Measurements from ENCODE around the gene TMEM98.
"Not testable (repeated sequence)": the region's sequence is repeated elsewhere in the genome, so short reads cannot be mapped to it uniquely, and the experiment has no call there.

The TMEM98 gene

GRCh38 chr17:32927724-32928585 lies at the start of gene TMEM98:
TMEM98 (plus strand) TSS chr17:32928153; CDS start chr17:32931529, 3,376 bp downstream.
- peak in 45 of 56 donors; percentile 2 to 80 (median 50) for DNase-seq

DNA sequence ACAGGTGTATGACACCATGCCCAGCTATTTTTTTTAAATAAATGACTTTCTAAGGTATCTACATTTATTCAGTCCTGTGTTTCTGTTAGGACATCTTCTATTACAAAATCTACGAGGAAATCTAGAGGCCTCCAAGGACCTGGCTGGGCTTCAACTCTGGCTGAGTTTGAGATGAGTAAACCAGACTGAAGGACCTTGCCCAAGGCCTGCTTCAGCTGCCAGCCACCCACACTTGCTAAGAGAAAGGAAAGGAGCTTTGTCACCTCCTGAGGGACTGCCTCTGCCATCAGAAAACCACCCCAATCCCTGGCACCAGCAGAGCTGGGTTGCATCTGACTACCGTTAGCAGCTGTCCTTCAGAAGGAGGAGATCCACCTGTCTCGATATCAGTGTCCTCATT lies 49.7 kb upstream of the TMEM98 start:
- DNase-seq: no peak

DNA sequence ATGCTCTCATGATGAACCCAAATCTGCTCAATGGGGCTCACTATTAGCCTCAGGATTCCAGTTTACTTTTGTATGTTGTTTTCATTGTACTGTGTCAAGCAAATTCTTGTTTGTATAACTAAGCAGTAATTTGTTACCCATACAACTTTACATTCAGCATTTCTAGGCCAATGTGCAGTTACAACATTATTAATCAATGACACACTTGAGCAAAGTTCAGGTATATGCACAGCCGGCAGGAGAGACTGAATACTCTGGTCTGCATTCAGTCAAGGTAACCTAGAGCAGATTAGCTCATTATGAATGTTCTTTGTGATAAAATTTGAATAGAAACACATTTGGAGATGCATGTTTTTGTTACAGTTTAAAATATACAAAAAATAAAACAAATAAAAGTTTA lies 48.8 kb upstream of the TMEM98 start:
- DNase-seq: no peak

DNA sequence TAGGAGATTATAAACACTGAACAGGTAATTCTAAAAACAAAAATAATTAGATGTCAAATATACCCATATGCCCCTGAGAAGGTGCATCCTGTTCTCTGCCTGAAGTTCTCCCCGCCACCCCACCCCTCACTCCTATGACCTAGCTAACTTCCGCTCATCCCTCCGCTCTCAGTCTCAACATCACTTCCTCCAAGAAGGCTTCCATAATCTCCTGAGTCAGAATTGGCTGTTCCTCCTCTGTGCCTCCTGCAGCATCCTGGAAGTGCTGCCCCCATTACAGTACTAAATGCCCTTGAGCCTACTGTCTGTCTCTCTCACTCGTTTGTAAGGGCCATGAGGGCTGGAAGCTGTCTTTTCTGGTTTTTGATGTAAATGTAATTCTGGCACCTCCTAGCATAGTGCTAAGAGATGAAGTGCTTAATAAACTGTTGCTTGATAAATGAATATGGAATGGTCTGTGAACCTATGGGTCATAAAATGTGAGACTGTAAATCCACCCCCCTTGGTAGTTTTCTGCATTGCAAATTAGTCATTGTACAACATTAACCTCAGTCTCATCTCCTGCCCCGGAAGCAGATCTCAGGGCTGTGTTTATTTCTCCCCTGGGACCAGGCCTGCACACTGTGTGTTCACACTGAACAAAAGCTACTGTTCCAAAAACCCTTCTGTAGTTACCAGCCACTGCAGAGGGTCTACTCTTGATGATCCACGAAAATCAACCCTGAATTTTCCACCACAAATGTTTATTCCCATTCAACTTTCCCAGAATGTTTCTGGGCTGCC lies 47.1 kb upstream of the TMEM98 start:
- DNase-seq: no peak

- no peak for DNase-seq
Measured at GRCh38 chr17:32882029-32882428, 45.9 kb upstream of the TMEM98 start.

DNA sequence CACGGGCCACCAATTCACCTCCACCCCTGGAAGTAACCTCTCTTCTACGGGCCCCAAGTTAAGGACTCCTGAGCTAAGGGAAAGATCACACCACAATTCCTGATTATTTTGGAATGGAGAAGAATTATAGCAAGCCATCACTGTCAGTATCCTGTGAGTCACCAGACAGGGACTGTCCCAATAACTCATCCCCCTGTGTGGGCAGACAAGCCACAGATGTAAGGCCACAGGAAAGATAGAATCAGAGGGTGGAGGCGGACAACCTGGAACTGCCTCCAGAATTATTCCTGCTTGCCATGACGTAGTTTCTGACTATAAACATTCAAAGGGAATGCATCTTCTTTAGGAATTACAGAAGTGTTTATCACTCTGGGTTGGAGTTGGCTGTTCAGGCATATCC lies 45.2 kb upstream of the TMEM98 start:
- no peak for DNase-seq

DNA sequence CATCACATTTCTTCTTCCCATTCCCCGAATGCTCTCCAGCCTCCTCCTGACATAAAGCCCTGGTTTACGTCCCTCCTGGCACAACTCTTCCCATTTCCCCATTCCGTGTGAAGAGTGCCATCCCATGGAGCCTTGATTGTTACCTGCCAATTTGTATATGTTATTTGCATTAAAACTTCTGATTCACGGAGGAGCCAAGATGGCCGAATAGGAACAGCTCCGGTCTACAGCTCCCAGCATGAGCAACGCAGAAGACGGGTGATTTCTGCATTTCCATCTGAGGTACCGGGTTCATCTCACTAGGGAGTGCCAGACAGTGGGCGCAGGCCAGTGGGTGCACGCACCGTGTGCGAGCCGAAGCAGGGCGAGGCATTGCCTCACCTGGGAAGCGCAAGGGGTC lies 41.0 kb upstream of the TMEM98 start:
- not testable (repeated sequence) for DNase-seq

DNA sequence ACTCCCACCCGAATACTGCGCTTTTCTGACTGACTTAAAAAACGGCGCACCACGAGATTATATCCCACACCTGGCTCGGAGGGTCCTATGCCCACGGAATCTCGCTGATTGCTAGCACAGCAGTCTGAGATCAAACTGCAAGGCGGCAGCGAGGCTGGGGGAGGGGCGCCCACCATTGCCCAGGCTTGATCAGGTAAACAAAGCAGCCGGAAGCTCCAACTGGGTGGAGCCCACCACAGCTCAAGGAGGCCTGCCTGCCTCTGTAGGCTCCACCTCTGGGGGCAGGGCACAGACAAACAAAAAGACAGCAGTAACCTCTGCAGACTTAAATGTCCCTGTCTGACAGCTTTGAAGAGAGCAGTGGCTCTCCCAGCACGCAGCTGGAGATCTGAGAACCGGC lies 40.5 kb upstream of the TMEM98 start:
- DNase-seq: not testable (repeated sequence)

DNA sequence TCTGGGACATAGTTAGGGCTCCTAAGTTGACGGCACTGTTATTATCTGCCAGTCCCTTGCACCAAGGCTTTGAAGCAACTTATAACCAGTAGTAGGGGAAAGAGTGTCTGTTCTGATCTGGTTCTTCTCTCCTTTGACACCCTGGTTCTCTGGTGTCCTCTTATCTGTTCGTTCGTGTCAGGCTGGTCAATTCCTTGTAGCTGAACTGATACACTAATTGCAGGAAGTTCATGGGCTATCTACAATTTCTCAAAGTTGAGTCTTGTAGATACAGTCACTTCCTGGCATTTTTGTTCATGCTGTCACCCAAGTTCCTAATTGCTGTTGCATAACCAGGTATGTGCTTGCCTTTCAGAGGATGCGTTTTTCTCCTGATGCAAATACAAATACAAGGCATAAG lies 33.7 kb upstream of the TMEM98 start:
- DNase-seq: no peak

GRCh38 chr17:32896647-32897258 lies 31.2 kb upstream of the TMEM98 start:
- DNase-seq: no peak

DNA sequence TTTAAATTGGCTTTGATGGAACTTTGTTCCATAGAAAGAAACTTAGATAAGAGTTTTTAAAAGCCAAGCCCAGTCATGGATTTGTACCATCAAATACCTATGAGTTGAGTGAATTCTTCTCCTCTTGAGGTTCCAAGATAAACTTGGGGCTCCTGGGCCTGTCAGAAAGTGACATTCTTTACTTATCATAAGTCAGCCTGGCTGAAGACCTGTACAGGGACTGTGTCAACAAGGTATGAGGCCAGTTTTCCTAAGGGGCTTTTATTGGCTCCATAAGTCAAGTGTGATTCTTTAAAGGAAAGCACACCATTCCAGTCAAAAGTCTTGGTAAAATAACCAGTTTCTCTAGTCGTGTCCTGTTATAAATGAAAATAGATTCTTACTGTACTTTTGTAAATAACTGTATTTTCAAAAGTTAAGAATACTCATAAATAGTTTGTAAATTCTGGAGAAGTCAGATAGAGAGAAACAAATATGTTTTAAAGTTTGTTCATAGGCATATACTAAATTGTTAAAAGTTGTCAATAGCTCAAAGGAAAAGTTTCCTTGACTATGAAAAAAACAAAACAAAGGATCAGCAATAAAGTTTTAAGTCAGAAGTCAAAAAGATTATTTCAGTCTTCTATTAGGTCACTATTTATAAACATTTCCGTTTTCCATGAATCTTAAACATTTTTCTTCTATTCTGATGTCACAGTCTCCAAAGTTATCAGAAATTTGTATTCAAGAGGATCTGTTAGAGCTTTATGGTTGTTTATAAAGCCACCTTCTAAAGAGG lies 28.5 kb upstream of the TMEM98 start:
- DNase-seq: no peak

- DNase-seq: no peak
Measured at GRCh38 chr17:32901743-32902142, 26.2 kb upstream of the TMEM98 start.

- no peak for DNase-seq
Measured at GRCh38 chr17:32903774-32904673, 23.9 kb upstream of the TMEM98 start.

GRCh38 chr17:32904891-32905290 lies 23.1 kb upstream of the TMEM98 start:
- DNase-seq: no peak

GRCh38 chr17:32907583-32907982 lies 20.4 kb upstream of the TMEM98 start:
- DNase-seq: no peak

GRCh38 chr17:32909787-32910369 lies 18.1 kb upstream of the TMEM98 start:
- peak in 42 of 56 donors; percentile 3 to 87 (median 38) for DNase-seq

DNA sequence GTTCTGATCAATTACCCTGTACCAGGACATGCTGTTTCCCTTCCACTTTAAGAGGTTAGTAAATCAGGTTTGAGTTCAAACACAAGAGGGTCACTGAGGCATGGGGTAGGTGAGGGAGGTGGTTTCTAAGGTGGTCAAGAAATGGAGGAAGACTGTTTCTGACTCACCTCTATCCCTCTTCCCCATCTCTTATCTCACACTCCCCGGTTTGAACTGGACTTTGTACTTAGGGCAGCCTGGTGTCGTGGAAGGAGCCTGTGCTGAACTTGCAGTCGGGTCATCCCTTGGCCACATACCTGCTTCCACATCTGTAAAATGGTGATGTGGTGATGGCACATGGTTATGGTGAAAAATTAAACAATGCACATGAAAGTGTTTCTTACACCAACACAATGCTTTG lies 17.2 kb upstream of the TMEM98 start:
- no peak for DNase-seq

DNA sequence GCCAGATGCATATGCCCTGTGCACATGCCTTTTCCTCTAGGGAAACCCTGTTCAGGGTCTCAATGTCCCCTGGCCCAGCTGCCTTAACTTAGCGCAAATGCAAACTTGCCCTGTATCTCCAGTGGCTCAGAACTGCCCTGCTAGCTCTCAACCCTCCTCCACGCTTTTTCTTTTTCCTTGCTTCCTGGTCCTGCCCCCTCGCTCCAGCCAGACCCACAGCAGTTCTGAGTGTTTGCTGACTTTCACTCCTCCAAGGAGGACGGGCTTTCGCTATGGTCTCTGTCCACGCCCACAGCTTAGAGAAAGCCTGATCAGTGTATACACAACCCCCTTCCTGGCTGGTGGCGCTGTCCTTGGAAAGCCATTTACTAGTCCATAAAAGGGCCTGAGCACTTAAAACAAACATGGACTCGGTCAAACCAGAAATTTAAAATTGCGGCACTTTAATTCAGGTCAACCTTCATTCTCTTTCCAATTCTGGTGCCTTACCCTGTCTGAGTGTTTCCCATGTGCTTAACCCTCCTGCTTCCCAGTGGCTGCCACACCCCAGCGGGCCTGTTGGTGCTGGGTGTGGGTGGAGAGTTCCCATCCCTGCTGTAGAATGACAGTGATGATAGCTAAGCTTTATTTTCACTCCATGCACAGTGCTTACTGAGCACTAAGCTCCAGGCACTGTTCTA lies 15.6 kb upstream of the TMEM98 start:
- DNase-seq: no peak

DNA sequence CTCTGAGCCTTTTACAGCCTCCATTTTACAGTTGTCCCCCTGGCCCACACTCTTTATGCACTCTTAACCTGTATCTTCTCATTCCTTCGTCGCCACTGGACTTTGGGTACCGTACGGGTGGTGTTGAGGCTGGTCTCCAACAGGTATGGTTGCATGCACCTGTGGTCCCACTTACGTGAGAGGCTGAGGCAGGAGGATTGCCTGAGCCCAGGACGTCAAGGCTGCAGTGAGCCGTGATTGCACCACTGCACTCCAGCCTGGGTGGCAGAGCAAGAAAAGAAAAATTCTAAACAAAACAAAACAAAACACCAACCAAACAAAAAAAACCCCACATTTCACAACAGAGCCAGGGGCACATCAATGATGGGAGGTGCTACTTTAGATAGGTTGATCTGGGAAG lies 14.4 kb upstream of the TMEM98 start:
- no peak for DNase-seq
